ENCODE data around the gene DENND4A. TPM values are rescaled to one million over a fixed set of nuclear protein-coding genes. Genes with fewer than 3 reads are reported as not detected.

Gene DENND4A
- total and polyA plus RNA-seq, 9 of the 15 experiments (the other 6 are each of a cell fraction or from before 2014, with no cell fraction given), result 6.8 to 32.3 (median 19.9) TPM

DNA sequence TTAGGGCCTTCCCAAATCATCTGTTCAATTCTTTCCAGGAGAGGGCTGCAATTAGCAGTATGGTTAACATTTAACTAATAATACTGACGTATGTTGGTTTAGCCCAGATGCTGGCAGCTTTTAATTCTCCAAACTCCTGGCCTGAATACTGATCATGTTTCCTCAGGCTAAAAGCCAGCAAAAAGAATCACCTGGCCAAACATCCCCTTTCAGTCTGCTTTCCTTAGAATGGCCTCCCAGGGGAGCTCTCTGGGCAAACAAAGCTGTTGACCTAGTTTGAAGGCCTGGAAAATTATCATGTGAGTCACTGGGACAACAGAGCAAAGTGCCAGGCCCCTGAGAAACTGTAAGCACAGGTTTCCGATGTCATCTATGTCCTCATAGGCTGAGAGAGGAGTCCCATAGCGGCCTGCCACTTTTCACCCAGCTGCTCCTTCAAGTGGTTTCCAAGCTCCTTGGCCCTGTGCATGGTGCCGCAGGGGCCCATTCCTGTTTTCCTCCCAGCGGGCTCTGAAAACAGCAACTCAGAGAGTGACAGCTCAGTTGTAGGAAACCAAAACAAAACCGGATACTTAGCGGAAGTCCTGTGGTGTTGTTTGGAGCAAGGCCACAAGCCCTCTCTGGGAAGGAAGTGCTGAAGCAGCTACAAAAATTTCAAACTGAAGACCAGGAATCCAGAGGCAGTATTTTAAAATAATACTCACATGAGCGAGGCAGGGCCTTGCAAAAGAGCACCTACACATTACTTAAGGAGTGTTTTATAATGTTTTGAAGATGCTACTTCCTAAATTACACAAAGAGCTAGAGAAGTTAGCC, 40.7 kb upstream of the DENND4A start (continued):
- TF ChIP-seq, protein P1, sequence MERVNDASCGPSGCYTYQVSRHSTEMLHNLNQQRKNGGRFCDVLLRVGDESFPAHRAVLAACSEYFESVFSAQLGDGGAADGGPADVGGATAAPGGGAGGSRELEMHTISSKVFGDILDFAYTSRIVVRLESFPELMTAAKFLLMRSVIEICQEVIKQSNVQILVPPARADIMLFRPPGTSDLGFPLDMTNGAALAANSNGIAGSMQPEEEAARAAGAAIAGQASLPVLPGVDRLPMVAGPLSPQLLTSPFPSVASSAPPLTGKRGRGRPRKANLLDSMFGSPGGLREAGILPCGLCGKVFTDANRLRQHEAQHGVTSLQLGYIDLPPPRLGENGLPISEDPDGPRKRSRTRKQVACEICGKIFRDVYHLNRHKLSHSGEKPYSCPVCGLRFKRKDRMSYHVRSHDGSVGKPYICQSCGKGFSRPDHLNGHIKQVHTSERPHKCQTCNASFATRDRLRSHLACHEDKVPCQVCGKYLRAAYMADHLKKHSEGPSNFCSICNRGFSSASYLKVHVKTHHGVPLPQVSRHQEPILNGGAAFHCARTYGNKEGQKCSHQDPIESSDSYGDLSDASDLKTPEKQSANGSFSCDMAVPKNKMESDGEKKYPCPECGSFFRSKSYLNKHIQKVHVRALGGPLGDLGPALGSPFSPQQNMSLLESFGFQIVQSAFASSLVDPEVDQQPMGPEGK (CRISPR knock-in tag; IDR thresholded peaks at IDR 0.05; ENCODE audit: borderline replicate concordance), result no peak
- TF ChIP-seq ZSCAN32 (CRISPR knock-in tag; IDR thresholded peaks at IDR 0.05) (no peak), DPF2 (IDR thresholded peaks at IDR 0.05) (peak; percentile 72), HNRNPUL1 (IDR thresholded peaks at IDR 0.05; ENCODE audit: low read length) (no peak), ARNT (IDR thresholded peaks at IDR 0.05) (no peak), PTRF (tag; IDR thresholded peaks at IDR 0.05) (no peak), SIN3B (IDR thresholded peaks at IDR 0.05; ENCODE audit: low read depth) (no peak), KLF1 (tag; IDR thresholded peaks at IDR 0.05) (no peak), COPS2 (conservative IDR thresholded peaks at IDR 0.05) (no peak), MIER1 (IDR thresholded peaks at IDR 0.05; ENCODE audit: low read depth) (no peak), PURB (CRISPR knock-in tag; IDR thresholded peaks at IDR 0.05; ENCODE audit: low read depth) (no peak), ZBTB17 (CRISPR knock-in tag; IDR thresholded peaks at IDR 0.05) (no peak), CBX1 (IDR thresholded peaks at IDR 0.05; ENCODE audit: low read depth) (no peak), YY1 (IDR thresholded peaks at IDR 0.05; ENCODE audit: borderline replicate concordance in 1 of 3, control insufficient read depth in 1 of 3, extremely low read depth in 1 of 3, insufficient read depth in 3 of 3, insufficient read length in 1 of 3, insufficient replicate concordance in 2 of 3, low read depth in 1 of 3, low read length in 2 of 3) (peak in 1 of 3 experiments; percentile 22), POLR3A (IDR thresholded peaks at IDR 0.05; ENCODE audit: borderline replicate concordance, extremely low read depth, insufficient read depth, insufficient read length) (no peak), TEAD2 (tag; IDR thresholded peaks at IDR 0.05) (no peak), ZNF12 (CRISPR knock-in tag; IDR thresholded peaks at IDR 0.05) (no peak)
- TF ChIP-seq, protein P2, sequence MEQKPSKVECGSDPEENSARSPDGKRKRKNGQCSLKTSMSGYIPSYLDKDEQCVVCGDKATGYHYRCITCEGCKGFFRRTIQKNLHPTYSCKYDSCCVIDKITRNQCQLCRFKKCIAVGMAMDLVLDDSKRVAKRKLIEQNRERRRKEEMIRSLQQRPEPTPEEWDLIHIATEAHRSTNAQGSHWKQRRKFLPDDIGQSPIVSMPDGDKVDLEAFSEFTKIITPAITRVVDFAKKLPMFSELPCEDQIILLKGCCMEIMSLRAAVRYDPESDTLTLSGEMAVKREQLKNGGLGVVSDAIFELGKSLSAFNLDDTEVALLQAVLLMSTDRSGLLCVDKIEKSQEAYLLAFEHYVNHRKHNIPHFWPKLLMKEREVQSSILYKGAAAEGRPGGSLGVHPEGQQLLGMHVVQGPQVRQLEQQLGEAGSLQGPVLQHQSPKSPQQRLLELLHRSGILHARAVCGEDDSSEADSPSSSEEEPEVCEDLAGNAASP (IDR thresholded peaks at IDR 0.05), result no peak
- TF ChIP-seq, protein P3, sequence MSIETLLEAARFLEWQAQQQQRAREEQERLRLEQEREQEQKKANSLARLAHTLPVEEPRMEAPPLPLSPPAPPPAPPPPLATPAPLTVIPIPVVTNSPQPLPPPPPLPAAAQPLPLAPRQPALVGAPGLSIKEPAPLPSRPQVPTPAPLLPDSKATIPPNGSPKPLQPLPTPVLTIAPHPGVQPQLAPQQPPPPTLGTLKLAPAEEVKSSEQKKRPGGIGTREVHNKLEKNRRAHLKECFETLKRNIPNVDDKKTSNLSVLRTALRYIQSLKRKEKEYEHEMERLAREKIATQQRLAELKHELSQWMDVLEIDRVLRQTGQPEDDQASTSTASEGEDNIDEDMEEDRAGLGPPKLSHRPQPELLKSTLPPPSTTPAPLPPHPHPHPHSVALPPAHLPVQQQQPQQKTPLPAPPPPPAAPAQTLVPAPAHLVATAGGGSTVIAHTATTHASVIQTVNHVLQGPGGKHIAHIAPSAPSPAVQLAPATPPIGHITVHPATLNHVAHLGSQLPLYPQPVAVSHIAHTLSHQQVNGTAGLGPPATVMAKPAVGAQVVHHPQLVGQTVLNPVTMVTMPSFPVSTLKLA (conservative IDR thresholded peaks at IDR 0.05), result peak in 1 of 2 experiments; percentile 54; a peak in 1 of 4 replicates
- TF ChIP-seq, protein P4, sequence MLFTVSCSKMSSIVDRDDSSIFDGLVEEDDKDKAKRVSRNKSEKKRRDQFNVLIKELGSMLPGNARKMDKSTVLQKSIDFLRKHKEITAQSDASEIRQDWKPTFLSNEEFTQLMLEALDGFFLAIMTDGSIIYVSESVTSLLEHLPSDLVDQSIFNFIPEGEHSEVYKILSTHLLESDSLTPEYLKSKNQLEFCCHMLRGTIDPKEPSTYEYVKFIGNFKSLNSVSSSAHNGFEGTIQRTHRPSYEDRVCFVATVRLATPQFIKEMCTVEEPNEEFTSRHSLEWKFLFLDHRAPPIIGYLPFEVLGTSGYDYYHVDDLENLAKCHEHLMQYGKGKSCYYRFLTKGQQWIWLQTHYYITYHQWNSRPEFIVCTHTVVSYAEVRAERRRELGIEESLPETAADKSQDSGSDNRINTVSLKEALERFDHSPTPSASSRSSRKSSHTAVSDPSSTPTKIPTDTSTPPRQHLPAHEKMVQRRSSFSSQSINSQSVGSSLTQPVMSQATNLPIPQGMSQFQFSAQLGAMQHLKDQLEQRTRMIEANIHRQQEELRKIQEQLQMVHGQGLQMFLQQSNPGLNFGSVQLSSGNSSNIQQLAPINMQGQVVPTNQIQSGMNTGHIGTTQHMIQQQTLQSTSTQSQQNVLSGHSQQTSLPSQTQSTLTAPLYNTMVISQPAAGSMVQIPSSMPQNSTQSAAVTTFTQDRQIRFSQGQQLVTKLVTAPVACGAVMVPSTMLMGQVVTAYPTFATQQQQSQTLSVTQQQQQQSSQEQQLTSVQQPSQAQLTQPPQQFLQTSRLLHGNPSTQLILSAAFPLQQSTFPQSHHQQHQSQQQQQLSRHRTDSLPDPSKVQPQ (CRISPR knock-in tag; IDR thresholded peaks at IDR 0.05; ENCODE audit: borderline replicate concordance), result no peak
